Thymus (tissue), 2 donors: ENCODE results near the gene KISS1R. TPM values are rescaled to one million over a fixed set of nuclear protein-coding genes. Genes with fewer than 3 reads are reported as not detected.

Source experiments
- polyA plus RNA-seq: library from polyadenylated mRNA; stranded (reverse); fragments of 200-250 nt; gene quantifications from one replicate; pipeline ENCODE4 v1.2.3, GENCODE V29; 2013
- total RNA-seq: library from RNA; stranded (reverse); fragments of 120-200 nt; gene quantifications from one replicate; pipeline ENCODE4 v1.2.4, GENCODE V29; 2013
- donor health status: healthy.

KISS1R gene
- total and polyA plus RNA-seq, 2 donors, result 0.14 to 0.24 TPM

Other genes with a start within 250 kb of the KISS1R start
- 3.1 TPM for gene FSTL3, start 240.9 kb upstream of the KISS1R start, total RNA-seq
- gene FSTL3, start 240.9 kb upstream of the KISS1R start, polyA plus RNA-seq, result 12.5 TPM
- gene PRSS57, start 221.9 kb upstream of the KISS1R start, total RNA-seq, result 8.5 TPM
- 1.1 TPM for gene PRSS57, start 221.9 kb upstream of the KISS1R start, polyA plus RNA-seq
- gene PALM, start 208.4 kb upstream of the KISS1R start, total RNA-seq, result 2.2 TPM
- gene PALM, start 208.4 kb upstream of the KISS1R start, polyA plus RNA-seq, result 11.7 TPM
- 0.57 TPM for gene MISP, start 166.2 kb upstream of the KISS1R start, total RNA-seq
- 2.4 TPM for gene MISP, start 166.2 kb upstream of the KISS1R start, polyA plus RNA-seq
- 75.1 TPM for gene PTBP1, start 119.9 kb upstream of the KISS1R start, total RNA-seq
- 129 TPM for gene PTBP1, start 119.9 kb upstream of the KISS1R start, polyA plus RNA-seq
- gene PLPPR3, start 95.4 kb upstream of the KISS1R start, total RNA-seq, result 0.19 TPM
- gene PLPPR3, start 95.4 kb upstream of the KISS1R start, polyA plus RNA-seq, result 0.16 TPM
- 6.1 TPM for gene AZU1, start 89.5 kb upstream of the KISS1R start, total RNA-seq
- 5.7 TPM for gene AZU1, start 89.5 kb upstream of the KISS1R start, polyA plus RNA-seq
- gene PRTN3, start 76.3 kb upstream of the KISS1R start, total RNA-seq, result 25.2 TPM
- 15.4 TPM for gene PRTN3, start 76.3 kb upstream of the KISS1R start, polyA plus RNA-seq
- gene ELANE, start 65.0 kb upstream of the KISS1R start, total RNA-seq, result 7.7 TPM
- gene ELANE, start 65.0 kb upstream of the KISS1R start, polyA plus RNA-seq, result 11.2 TPM
- 6.3 TPM for gene CFD, start 57.7 kb upstream of the KISS1R start, total RNA-seq
- gene CFD, start 57.7 kb upstream of the KISS1R start, polyA plus RNA-seq, result 40.0 TPM
- 8.9 TPM for gene MED16, start 24.1 kb upstream of the KISS1R start, total RNA-seq
- 64.4 TPM for gene MED16, start 24.1 kb upstream of the KISS1R start, polyA plus RNA-seq
- gene RNU6-9, start 23.8 kb upstream of the KISS1R start, total RNA-seq, result not detected
- not detected for gene RNU6-9, start 23.8 kb upstream of the KISS1R start, polyA plus RNA-seq
- gene R3HDM4, start 4.1 kb upstream of the KISS1R start, total RNA-seq, result 25.7 TPM
- gene R3HDM4, start 4.1 kb upstream of the KISS1R start, polyA plus RNA-seq, result 102 TPM
- 8.8 TPM for gene ARID3A, start 8.7 kb downstream of the KISS1R start, total RNA-seq
- 4.4 TPM for gene ARID3A, start 8.7 kb downstream of the KISS1R start, polyA plus RNA-seq
- 34.0 TPM for gene WDR18, start 67.0 kb downstream of the KISS1R start, total RNA-seq
- gene WDR18, start 67.0 kb downstream of the KISS1R start, polyA plus RNA-seq, result 56.0 TPM
- gene GRIN3B, start 83.1 kb downstream of the KISS1R start, total RNA-seq, result under 0.01 TPM
- gene GRIN3B, start 83.1 kb downstream of the KISS1R start, polyA plus RNA-seq, result 0.09 TPM
- 73.1 TPM for gene TMEM259, start 103.8 kb downstream of the KISS1R start, total RNA-seq
- 359 TPM for gene TMEM259, start 103.8 kb downstream of the KISS1R start, polyA plus RNA-seq
- gene RNU6-2, start 104.2 kb downstream of the KISS1R start, total RNA-seq, result not detected
- gene RNU6-2, start 104.2 kb downstream of the KISS1R start, polyA plus RNA-seq, result not detected
- gene CNN2, start 109.3 kb downstream of the KISS1R start, total RNA-seq, result 55.9 TPM
- gene CNN2, start 109.3 kb downstream of the KISS1R start, polyA plus RNA-seq, result 127 TPM
- gene ABCA7, start 122.8 kb downstream of the KISS1R start, total RNA-seq, result 23.4 TPM
- 315 TPM for gene ABCA7, start 122.8 kb downstream of the KISS1R start, polyA plus RNA-seq
- gene ARHGAP45, start 149.8 kb downstream of the KISS1R start, total RNA-seq, result 118 TPM
- gene ARHGAP45, start 149.8 kb downstream of the KISS1R start, polyA plus RNA-seq, result 295 TPM
- 79.0 TPM for gene POLR2E, start 178.0 kb downstream of the KISS1R start, total RNA-seq
- 84.0 TPM for gene POLR2E, start 178.0 kb downstream of the KISS1R start, polyA plus RNA-seq
- 194 TPM for gene GPX4, start 186.7 kb downstream of the KISS1R start, total RNA-seq
- gene GPX4, start 186.7 kb downstream of the KISS1R start, polyA plus RNA-seq, result 546 TPM